Endothelial cell (in vitro differentiated cells): ENCODE data around the gene ATG5. TPM values are rescaled to one million over a fixed set of nuclear protein-coding genes. Genes with fewer than 3 reads are reported as not detected.

ENCODE experiments used
- DNase-seq: peaks from one replicate; pipeline ENCODE4 v3.0.0; 2021; ENCODE audit warnings: low spot score
- H3K27ac Mint-ChIP-seq: one replicate; pipeline ENCODE4 v1.8.0; 2021; ENCODE audit warnings: mixed read lengths, inconsistent platforms; ENCODE audit not compliant: unreplicated experiment
- H3K27me3 Mint-ChIP-seq: one replicate; pipeline ENCODE4 v1.8.0; 2021; ENCODE audit warnings: mild to moderate bottlenecking, moderate library complexity, mixed read lengths, inconsistent platforms; ENCODE audit not compliant: unreplicated experiment
- H3K36me3 Mint-ChIP-seq: one replicate; pipeline ENCODE4 v1.8.0; 2021; ENCODE audit warnings: mild to moderate bottlenecking, low read depth, mixed read lengths, inconsistent platforms; ENCODE audit not compliant: unreplicated experiment
- H3K4me1 Mint-ChIP-seq: one replicate; pipeline ENCODE4 v1.8.0; 2021; ENCODE audit warnings: mild to moderate bottlenecking, mixed read lengths, inconsistent platforms; ENCODE audit not compliant: unreplicated experiment
- H3K4me3 Mint-ChIP-seq: one replicate; pipeline ENCODE4 v1.8.0; 2021; ENCODE audit warnings: mild to moderate bottlenecking, mixed read lengths, inconsistent platforms; ENCODE audit not compliant: unreplicated experiment
- H3K9me3 Mint-ChIP-seq: one replicate; pipeline ENCODE4 v1.8.0; 2021; ENCODE audit warnings: mixed read lengths, inconsistent platforms; ENCODE audit not compliant: unreplicated experiment
- total RNA-seq: library from RNA; stranded (reverse); fragmentation: NEBNext Ultra II Directional; extraction: Animal tissue kit (Norgen Biotek cat#: 25700); gene quantifications from one replicate; pipeline ENCODE4 v1.2.1, GENCODE V29; 2021; ENCODE audit not compliant: unreplicated experiment
- TF ChIP-seq, protein P1 (sequence below): fragments of 200-600 bp; sonication (generic); IDR thresholded peaks from one replicate; pipeline ENCODE4 v1.5.0; 2021; ENCODE audit warnings: antibody characterized with exemption; ENCODE audit not compliant: unreplicated experiment

The ATG5 gene
- total RNA-seq, 1 donor from 2014 or later, result 27.5 TPM

DNA sequence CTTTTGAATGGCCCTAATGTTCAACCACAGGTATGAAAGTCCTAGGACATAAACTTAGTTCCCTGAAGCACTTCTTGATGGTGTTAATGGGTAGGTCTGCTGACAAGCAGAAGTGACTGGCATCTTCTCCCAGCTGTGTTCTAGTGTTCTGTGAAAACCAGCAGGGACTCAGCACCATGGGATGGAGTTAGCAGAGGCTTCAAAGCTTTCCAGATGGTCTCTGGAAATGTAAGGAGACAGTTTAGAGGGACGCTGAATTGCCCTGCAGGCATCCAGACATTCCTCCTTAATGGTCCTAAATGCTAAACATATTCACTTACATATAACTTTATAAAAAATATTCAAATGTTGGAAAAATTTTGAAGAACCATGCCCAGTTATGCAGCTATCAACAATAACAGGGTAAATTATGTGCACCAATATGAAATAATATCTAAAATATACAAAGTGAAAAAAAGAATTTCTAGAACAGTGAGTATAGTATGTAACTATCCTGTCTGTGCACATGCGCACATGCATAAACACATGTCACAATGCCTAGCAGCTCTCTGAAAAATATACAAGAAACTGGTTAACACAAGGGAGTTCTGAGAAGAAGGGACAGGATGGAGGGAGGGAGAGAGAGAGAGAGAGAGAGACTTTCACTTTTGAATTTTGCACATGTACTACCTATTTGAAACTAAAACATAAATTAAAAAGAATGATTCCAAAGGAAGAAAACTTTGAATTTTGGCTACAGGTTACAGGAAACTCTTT lies 152.3 kb downstream of the ATG5 start:
- Mint-ChIP-seq H3K36me3 (no peaks in the 10 kb centered on the region), H3K4me1 (peaks cover 10% of the 10 kb centered on the region), H3K9me3 (no peaks in the 10 kb centered on the region), H3K27ac (no peak overlapping the region), H3K27me3 (peaks cover 3% of the 10 kb centered on the region), H3K4me3 (no peak overlapping the region)
- TF ChIP-seq, protein P1, sequence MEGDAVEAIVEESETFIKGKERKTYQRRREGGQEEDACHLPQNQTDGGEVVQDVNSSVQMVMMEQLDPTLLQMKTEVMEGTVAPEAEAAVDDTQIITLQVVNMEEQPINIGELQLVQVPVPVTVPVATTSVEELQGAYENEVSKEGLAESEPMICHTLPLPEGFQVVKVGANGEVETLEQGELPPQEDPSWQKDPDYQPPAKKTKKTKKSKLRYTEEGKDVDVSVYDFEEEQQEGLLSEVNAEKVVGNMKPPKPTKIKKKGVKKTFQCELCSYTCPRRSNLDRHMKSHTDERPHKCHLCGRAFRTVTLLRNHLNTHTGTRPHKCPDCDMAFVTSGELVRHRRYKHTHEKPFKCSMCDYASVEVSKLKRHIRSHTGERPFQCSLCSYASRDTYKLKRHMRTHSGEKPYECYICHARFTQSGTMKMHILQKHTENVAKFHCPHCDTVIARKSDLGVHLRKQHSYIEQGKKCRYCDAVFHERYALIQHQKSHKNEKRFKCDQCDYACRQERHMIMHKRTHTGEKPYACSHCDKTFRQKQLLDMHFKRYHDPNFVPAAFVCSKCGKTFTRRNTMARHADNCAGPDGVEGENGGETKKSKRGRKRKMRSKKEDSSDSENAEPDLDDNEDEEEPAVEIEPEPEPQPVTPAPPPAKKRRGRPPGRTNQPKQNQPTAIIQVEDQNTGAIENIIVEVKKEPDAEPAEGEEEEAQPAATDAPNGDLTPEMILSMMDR, result no peak
- DNase-seq, result no peak

DNA sequence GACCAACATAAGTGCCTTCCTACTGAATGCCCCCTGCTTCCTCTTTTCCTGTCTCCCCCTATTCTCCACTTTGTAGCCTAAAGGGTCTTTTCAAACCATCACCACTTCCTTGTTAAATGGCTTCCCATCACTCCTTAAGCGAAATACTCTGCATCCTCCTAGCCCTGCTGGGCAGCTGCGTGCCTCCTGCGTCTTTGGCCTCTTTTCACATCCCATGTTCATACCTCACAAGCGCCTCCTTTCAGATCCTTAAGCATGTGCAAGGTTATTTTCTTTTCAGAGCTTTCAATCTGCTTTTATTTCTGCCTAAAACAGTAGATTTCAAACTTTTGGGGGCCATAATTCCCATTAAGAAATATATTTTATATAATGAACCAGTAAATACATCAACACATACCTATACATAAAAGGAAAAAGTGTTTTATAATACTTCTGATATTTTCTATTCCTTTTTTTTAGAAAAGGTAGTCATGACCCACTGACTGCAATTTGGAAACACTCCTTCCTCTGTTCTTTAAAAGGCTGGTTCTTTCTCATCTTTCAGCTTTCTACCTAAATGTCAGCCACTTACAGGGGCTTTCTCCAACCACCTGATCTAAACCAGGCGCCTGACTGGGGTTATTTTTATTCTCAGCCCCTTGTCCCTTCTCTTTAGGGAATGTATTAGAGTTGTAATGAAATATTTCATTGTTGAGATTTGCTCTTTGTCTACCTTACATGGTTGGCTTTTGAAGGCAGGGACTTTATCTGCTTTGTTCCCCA lies 155.3 kb downstream of the ATG5 start:
- no peak overlapping the region for H3K27ac Mint-ChIP-seq
- H3K36me3 Mint-ChIP-seq, result no peaks in the 10 kb centered on the region
- no peaks in the 10 kb centered on the region for H3K9me3 Mint-ChIP-seq
- H3K27me3 Mint-ChIP-seq, result no peaks in the 10 kb centered on the region
- TF ChIP-seq, protein P1, result no peak
- no peak overlapping the region for H3K4me3 Mint-ChIP-seq
- DNase-seq, result no peak
- H3K4me1 Mint-ChIP-seq, result peaks cover 10% of the 10 kb centered on the region

DNA sequence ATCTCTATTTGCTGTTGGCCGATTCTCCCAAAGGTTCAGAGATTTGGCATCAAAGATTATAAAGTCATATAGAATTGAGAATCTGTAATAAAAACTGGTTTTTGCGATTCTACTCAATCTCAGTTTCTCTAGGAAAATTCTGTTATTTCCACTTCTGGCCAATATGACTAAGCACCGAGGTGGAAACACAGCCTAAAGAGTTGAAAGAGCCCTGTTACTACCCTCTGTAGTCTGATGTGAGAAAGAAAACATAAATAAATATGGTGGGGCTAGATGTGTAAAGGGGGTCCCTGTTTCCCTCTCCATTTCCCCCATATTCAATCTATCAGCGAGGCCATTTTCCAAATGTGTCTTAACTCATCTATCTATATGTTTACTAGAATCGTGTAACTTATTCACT lies 156.0 kb downstream of the ATG5 start:
- Mint-ChIP-seq H3K9me3 (no peaks in the 10 kb centered on the region), H3K36me3 (no peaks in the 10 kb centered on the region), H3K27ac (no peak overlapping the region), H3K27me3 (peaks cover under 1% of the 10 kb centered on the region), H3K4me1 (peaks cover 10% of the 10 kb centered on the region), H3K4me3 (no peak overlapping the region)
- TF ChIP-seq, protein P1, result no peak
- no peak for DNase-seq

DNA sequence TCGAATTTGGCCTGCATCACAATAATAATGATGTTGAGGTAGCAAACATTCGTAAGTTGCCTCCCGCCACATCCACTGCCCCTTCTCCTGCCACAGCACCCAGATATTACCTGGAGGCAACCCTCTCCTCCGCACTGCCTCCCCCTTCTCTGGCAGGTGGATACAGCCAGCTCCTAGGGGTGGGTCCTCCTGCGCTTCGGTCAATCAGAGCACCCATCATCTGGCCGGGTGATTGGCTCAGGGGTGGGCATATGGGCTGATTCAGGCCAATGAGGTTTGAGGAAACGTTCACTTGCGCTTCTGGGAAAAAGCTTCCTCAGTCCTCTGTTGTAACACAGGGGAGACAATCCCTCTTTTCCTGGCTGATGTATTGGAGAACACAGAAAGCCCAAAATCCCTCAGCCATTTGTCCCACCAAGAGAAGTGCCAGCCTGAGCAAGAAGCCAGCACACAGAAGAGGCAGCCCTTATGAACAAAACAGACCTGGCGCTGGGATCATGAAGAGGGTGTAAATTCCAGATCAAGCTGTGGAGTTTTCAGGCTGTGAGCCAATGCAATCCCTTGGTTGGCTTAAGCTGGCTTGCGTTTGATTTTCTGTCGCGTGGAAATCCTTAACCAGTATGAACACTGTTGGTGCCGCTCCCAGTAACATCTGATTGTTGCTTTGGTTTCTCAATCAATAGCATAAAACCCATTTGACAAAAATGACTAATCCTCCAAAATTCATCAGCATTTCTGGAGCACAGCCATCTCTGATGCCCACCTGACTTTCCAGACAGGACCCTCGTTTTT lies 157.3 kb downstream of the ATG5 start:
- Mint-ChIP-seq H3K4me3 (no peak overlapping the region), H3K9me3 (no peaks in the 10 kb centered on the region), H3K36me3 (no peaks in the 10 kb centered on the region), H3K27me3 (peaks cover 7% of the 10 kb centered on the region), H3K4me1 (peaks cover 16% of the 10 kb centered on the region), H3K27ac (no peak overlapping the region)
- no peak for DNase-seq
- TF ChIP-seq, protein P1, result no peak
